GM18907 (cell line): ENCODE measurements around the gene DPF1.
"Not testable (repeated sequence)": the region's sequence is repeated elsewhere in the genome, so short reads cannot be mapped to it uniquely, and the experiment has no call there.

Source experiments
- ATAC-seq: cut with Tn5 transposase; IDR thresholded peaks from one replicate; pipeline ENCODE4 v1.9.1; 2021; ENCODE audit warnings: mild to moderate bottlenecking, moderate library complexity; ENCODE audit not compliant: unreplicated experiment

The DPF1 gene

DNA sequence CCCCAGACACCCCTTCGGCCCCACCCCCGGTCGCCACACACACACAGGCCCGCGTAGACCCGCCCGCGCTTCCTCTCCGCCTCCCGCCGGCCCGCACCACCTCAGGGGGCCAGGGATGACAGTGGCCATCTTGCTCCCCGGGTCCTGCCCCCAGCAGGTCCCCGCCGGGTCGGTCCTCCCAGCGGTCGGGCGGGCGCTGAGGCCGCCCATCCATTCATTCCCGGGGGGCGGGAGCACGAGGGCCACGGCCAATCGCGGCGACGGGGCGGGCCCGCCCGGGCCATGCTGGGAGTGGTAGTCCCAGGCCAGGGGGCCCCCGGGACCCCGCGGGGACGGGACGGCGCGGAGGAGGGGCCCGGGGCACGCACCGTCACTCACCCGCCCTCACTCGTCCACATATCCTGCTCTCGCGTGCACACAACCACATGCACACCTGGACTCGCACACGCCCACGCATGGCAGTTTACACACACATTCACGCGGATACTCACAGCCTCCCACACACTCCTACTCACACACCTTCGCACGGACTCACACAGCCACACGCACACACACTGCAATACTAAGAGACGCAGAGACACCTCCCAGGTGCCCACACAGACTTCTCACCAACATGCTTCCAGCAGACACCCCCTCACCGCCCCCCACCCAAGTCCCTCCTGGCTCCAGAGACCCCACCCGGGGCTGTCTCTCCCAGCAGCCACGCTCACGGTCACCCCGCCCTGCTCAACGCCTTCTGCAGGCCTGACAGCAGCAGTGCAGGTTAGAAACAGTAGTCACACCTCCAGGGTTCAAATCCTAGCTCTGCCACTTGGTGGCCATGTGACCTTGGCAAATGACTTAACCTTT is at the start of gene DPF1:
DPF1 (minus strand) TSS at position 209 of the 849 bp plus-strand sequence; CDS start at position 129, 80 bp downstream.
- no peak for ATAC-seq

DNA sequence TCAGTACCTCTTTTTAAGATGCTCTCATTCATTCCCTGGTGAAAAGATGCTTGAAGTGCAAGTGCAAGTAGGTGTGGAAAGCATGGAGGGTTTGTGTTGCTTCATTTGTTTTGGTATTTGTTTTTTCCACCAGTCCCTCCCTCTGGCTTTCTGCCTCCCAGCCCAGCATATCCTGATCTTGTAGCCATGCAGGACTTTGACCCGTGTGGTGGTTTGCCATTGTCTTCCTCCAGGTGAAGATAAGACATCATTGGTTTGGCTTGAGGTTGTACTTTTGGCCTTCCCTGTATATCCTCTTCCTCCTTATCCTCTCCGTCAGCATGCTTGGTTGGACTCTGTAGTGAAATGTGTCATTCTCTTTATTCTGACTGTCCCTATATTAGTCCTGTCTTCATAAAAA is 49.5 kb upstream of the DPF1 start:
- ATAC-seq: no peak

DNA sequence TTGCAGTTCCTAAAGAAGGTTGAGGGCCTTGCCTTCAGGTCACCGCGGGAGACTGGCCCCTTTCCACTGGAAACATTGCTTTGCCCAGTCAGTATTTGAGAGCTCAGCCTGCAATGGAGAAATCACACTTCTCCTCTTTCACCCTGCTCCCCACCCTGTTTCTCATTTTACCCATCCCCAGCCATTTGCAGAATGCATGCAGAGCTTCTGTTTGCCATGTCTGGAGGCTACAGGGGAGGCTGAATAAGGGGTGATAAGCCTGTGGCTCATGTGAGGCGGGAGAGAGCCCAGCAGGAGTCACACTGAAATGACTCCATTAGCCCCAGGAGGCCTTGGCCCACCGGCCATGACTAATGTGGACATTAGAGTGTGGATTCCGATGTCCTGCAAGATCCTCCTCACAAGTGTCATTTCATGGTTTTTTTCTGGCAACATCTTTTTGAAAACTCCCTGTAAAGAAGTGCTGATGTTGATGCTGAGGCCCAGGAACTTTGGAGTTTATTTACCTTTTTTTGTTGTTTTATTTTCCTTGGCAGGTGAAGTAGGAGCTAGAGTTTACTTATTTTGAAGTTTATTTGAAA is 46.7 kb upstream of the DPF1 start:
- ATAC-seq: no peak

DNA sequence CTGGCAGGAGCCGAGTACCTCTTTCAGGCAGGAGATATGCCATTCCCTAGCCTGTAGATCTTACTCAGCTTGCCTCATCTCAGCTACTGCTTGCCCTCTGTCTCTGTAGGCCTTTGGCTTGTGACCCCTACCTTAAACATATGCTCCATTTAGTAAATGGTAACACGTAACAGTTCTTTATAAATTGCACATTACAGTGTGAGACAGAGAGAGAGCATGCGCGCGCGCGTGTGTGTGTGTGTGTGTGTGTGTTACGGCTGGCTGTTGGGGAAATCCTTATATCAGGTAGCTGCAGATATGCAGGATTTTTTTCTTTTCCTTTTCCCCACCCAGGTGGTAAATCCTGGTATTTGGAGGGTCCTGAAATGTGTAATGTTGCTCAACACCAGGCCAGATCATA is 44.5 kb upstream of the DPF1 start:
- ATAC-seq: no peak

DNA sequence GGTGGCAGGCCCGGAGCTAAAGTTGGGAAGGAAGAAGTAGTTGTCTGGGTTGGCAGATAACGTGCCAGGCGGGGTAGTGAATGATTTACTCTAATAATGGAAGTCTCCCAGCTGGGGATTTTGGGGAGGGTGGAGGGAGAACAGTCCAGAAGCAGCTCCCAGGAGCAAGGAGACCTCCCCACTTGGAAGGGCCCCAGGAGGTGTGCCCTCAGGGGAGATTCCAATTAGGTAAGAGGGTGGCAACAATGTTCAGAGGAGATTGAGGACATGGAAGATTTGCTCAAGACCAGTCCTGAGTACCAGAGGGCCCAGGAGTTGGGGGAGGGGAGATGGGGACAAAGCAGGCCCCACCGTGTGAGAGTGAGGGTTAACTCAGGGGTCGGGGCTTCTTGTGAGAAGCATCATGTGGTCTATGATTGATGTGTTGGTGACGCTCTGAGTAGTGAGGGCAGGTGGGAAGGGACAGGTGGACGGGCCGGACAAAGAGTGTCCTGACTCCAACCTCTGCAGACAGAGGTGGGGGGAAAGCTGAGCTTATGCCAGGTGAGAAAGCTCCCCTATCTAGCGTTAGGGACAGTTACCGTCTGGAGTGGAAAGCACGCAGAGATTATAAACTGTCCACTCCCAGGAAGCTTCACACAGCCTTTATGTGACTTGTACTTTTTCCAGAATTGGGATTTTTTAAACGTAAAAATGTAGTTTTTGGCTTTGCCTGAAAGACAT is 43.9 kb upstream of the DPF1 start:
- ATAC-seq: no peak

DNA sequence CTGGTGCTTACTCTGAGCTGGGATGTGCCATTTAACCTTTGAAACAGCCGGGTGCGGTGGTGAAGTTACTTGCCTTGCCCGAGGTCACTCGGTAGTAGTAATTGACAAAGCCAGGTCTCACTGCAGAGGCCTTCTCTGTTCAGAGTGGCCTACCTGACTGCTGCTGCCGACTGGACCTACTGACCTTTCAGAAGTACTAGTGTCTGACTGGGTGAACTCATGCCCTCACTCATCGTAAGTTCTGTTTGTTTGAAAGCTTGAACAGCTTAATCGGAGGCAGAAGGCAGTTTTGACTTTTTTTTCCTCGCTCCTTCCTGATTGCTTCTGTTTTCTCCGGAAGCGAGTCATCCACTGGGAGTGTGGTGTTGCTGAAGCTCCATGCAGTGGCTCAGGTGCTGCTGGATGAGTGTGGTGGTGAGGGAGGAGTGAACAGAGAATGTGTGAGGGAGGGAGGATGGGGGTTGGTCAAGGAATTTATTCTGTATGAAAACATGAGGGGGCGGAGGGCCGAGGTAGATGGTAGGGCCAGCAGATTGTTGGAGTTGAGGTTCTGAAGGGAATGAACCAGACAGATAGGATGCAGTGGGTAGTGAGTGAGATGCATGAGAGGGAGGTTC is 43.1 kb upstream of the DPF1 start:
- ATAC-seq: no peak

DNA sequence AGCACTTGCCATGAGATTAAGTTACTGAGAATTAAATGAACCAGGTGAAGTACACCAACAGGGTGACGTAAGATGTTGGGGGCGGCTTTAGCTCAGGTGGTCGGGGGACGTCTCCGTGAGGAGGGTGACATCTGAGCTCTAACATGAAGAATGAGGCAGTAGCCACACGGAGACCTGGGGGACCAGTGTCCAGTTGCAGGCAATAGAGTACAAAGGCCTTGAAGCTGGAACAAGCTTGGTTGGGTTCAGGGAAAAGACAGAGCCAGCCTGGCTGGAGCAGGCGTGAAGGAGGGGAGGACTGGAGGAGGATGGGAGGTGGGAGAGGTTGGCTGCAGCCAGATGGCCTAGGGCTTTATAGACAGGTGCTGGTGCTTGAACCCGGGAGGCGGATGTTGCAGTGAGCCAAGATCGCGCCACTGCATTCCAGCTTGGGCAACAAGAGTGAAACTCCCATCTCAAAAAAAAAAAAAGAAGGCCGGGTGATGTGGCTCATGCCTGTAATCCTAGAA is 42.0 kb upstream of the DPF1 start:
- ATAC-seq: no peak

DNA sequence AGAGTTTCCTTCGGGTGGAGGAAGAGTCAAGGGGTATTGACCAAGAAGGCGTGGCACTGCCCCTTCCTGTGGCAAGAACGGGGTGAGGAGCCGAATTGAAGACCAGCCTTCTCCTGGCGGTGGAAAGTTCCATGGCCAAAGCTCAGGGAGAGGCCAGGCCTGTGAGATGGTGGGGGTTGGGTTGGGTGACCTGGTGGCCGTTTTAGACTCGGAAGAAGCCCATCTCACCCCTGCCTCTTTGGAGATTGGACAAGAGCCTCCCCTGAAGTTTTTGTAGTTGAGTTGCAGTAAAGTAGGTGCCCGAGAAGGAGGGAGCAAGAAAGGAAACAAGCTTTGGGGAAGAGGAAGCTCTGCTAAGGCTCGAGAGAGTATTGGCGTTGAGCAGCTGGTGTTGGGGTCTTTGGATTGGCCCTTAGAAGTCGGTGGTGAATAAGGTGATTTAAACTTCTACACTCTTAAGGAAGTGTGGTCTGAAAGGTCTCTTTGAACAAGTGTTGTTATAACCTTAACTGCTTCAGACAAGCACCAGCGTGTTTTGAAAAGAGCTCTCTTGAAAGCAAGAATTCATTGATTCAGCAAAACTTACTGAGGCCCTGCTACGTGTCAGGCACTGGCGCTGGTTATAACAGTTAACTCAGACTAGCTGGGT is 41.3 kb upstream of the DPF1 start:
- ATAC-seq: no peak

DNA sequence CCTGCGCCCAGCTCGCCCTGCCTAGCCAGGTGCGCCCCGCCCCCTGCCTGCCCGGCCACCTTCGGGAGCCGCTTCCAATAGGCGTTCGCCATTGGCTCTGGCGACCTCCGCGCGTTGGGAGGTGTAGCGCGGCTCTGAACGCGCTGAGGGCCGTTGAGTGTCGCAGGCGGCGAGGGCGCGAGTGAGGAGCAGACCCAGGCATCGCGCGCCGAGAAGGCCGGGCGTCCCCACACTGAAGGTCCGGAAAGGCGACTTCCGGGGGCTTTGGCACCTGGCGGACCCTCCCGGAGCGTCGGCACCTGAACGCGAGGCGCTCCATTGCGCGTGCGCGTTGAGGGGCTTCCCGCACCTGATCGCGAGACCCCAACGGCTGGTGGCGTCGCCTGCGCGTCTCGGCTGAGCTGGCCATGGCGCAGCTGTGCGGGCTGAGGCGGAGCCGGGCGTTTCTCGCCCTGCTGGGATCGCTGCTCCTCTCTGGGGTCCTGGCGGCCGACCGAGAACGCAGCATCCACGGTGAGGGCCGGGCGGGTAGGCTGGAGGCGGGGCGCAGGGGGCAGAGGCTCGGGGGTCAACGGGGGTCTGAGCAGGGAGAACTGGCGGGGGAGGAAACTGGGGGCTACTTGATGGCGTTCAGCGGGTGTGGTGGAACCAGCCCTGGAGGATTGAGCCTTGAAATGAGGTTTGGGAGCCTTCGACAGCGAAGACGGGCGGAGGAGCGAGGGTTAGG is 40.6 kb upstream of the DPF1 start, which contains the start of gene SPINT2:
SPINT2 (plus strand) TSS at position 88 of the 727 bp plus-strand sequence; CDS start at position 408, 320 bp downstream.
- no peak for ATAC-seq

DNA sequence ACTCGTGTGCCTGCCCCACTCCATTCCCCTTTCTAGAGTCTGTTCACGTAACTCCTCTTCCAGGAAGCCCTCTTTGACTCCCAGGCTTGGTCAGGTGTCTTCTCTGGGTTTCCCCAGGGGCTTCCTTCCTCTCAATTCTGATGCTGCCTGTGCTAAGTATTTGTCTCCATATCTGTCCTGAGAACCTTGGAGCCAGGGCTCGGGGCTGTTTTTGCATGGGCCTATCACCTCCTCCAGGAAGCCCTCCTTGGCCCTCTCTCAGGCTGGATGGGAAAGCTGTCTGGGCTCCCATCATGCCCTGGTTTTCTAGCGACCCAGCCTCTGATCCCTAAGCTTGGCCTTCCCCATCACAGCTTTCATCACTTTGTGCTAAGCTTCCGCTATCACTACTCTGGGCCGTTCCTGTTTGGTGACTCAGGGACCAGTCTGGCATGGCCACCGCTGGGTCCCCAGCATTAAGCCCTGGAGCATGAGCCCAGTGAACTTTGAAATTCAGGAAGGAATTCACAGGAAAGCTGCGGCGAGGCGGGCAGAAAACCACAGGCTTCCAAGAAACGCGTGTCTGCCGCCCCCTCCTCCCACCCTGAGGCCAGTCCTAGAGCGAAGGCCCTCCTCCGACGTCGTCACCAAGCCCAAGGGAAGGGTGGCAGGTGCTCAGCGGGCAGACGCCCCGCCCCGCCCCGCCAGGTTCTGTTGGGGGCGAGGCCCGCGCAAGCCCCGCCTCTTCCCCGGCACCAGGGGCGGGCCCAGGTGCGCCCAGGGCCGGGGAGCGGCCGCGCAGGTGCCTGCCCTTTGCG is 39.9 kb upstream of the DPF1 start:
- no peak for ATAC-seq

DNA sequence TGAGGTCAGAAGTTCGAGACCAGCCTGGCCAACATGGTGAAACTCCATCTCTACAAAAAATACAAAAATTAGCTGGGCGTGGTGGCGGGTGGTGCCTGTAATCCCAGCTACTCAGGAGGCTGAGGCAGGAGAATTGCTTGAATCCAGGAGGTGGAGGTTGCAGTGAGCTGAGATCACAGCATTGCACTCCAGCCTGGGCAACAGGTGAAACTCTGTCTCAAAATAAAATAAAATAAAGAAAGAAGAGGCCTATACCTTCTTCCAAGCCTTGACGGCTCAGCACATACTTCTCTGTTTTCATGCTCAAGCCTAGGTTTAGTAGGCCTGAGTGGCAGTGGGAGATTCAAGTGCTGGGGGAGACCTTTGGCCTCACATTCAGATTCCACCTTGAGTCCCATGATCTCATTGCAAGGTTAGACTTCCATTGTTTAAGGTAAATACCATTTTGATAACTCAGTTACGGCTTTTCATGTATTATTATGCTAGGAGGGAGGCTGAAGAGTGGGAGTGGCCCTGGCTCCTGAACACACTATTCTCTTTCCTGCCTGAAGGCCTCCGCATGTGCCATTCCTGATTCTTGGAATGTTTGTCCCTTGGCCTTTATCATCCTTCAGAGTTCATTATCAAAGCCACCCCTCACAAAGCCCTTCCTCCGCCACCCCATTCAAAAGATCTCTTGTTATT is 38.7 kb upstream of the DPF1 start:
- ATAC-seq: no peak

DNA sequence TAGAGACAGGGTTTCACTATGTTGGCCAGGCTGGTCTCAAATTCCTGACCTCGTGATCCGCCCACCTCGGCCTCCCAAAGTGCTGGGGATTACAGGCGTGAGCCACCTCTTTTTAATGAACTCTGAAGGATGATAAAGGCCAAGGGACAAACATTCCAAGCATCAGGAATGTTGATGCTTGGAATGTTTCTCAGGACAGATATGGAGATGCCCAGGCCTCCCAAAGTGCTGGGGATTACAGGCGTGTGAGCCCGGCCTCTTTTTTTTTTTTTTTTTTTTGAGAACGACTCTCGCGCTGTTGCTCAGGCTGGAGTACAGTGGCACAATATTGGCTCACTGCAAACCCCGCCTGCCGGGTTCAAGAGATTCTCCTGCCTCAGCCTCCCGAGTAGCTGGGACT is 37.9 kb upstream of the DPF1 start:
- not testable (repeated sequence) for ATAC-seq

DNA sequence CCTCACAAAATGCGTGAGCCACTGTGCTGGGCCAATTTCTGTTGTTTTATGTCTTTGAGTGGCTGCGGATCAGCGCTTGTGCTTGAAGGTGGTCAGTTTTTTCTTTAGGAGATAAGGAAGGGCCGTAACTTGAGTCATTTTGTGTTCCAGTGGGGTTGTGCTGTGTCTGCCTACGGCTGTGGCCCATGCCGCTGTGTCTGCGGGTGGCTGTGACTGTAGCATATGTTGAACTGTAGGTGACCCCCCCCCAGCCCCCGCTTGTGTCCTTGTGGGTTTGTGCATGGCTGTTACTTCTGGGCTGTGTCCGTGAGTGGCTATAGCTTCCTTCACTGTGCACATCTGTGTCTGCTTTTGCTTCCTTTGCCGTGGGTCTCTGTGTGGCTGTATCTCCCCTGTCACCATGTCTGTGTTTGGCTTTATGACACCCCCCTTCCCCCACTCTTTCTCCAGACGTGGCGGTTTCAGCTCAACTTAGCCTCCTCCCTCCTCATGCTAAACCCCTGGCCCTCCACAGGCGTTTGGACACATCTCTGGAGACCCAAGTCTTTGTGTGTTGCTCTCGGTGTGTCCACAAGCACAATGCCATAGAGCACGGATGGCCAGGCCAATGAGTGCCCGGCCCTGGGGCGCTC is 31.5 kb upstream of the DPF1 start:
- ATAC-seq: no peak

DNA sequence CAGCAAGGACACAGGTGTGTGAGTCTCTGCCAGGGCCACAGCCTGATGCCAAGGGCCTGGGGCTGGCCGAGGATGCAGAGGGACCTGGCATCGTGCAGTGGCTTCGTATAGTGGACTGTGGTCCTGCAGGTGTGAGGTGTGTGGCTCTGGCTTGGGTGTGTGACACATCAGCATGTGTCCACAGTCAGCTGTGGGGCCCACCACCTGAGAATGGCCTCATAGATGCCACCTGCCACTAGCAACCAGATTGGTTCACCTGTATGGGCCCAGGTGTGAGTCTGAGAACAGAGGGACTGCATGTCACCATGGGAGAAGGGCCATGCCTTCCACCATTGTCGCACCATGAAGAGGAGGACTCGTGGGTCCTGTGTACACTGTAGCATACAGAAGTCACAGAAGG is 29.8 kb upstream of the DPF1 start:
- no peak for ATAC-seq

DNA sequence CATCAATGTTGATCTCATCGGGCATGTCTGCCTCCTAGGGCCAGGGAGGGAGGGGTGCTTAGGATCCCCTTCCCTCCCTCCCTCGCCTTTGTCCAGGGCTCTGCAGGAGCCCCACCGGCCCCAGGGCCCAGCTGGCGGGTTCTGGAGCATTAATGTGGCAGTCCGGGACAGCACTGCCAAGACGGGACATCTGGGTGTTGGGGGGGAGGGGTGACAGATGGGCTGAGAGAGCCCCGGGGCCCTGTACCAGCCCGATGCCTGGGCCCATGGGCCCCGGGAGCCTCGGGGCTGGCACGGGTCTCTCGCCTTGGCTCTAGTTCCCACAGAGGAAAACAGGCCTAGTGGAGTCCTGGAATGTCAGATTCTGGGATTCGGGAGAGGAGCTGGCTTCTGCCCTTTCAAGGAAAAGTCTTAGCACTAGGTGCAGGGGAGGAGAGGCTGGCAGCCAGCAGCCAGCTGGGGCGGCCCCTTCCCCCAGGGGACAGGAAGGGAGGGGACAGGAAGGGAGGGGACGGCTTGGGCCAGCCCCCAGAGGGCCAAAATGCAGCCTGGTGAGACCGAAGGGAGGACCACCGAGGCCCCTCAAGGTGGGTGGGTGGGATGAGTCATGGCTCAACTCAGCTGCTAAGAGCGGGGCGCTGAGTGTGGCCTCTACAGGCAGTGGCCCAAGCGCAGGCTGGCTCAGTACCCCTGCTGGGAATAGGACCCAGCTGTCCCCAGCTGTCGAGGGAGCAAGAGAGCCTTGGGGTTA is 29.1 kb upstream of the DPF1 start:
- ATAC-seq: no peak

DNA sequence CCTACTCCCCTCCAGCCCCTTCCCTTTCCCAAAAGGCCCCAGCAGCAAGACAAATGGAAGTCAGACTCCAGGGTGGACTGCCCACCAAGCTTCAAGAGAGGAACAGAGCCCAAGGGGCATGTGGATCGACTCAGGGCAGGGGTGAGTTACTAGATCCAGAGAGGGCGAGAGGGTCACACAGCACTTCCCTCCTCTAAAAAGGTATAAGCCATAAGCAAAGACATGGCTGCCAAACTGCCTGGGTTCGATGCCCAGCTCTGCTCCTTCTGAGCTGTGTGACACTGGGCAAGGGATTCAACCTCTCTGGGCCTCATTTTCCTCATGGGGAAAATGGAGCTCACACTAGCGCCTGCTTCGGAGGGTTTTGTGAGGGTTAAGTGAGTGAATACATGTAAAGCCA is 28.4 kb upstream of the DPF1 start:
- ATAC-seq: no peak

DNA sequence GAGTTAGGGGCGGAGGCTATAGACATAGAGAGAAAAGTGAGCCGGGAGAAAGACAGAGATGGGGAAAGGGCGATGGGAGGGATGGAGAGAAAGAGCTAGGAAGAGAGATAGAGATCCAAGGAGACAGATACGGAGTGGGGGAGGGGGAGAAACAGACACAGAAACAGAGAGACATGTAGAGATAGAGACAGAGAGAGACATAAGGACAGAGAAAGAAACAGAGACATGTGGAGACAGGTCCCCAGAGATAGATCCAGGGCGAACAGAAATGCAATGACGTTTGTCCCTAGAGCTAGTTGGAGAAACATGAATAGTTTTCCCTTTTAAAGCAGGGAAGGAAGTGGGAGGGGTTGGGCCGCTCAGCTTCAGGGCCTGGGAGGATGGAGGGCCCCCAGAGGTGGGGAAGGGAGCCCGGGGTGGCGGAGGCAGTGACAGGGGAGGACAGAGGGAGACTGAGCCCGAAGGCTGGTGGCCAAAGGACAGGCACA is 27.6 kb upstream of the DPF1 start:
- no peak for ATAC-seq
